CD4-positive, alpha-beta T cell treated with Interferon alpha-2 for 1 hour (primary cell): ENCODE data around the gene CLCN2.

Source experiments
- DNase-seq, 2 donors: peaks; one replicate each; pipeline ENCODE4 v3.0.0-alpha.2; 2020 to 2022

CLCN2 gene

DNA sequence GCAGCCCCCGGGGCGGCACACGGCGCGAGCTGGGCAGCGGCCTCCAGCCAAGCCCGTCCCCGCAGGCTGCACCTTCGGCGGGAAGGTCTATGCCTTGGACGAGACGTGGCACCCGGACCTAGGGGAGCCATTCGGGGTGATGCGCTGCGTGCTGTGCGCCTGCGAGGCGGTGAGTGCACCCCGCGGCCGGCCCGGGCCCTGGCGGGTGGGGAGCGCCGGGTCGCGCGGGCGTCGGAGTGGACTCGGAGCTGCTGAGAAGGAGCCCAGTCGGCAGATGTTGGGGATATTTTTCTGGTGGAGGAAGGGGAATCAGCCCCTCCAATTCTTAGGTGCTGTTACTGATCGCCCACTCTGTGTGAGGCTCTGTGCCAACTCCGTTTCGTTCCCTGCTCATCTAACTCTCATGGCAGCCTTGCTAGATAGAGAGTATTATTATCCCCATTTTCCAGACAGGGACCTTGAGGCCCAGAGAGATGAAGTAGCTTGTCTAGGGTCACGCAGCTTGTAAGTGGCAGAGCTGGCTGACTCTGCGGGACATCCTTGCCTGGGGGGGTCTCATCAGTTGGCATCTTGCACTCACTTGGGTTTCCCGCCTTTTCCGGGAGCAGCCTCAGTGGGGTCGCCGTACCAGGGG, 19.3 kb upstream of the CLCN2 start:
- DNase-seq: peak in 1 of 2 donors; percentile 17

DNA sequence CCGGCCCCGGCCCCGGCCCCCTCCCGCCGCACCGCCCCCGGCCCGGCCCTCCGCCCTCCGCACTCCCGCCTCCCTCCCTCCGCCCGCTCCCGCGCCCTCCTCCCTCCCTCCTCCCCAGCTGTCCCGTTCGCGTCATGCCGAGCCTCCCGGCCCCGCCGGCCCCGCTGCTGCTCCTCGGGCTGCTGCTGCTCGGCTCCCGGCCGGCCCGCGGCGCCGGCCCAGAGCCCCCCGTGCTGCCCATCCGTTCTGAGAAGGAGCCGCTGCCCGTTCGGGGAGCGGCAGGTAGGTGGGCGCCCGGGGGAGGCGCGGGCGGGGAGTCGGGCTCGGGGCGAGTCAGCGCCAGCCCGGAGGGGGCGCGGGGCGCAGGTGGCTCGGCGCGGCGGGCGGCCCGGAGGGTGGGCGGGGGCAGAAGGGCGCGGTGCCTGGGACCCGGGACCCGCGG, 18.8 kb upstream of the CLCN2 start:
- DNase-seq: peak in 1 of 2 donors; percentile 25

- DNase-seq: no peak
These were observed 18.2 kb upstream of the CLCN2 start, which contains the start of gene CHRD for GRCh38 chr3:184379358-184380184. TSS of gene CHRD (plus strand) at chr3:184380054. CDS start at chr3:184380319, 265 bp downstream.

GRCh38 chr3:184378651-184379357, 17.4 kb upstream of the CLCN2 start:
- DNase-seq: no peak

DNA sequence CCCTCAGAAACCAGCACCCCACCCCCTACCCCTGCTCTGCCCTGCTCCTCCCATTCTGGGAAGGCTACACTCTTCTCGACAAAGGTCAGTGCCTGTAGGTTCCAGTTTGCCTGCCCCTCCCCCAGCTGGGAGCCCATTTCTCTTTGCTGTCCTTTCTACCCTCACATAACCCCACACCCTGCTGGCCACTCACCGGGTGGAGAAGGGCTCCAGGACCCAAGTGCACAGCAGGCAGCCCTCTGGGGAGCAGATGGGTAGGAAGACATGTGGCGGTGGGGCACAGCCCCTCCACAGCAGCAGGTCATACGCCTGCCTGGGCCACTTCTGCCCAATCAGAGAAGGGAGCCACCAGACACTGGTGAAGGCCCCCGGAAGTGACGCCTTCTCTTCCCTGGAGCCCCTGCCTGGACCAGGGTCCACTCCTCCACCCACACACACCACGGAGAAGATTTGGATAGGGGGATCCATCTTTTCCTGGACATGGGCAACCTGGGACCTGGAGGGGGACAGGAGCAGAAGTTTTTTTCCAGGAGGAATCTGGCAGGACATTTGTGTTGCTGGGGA, 16.6 kb upstream of the CLCN2 start, which contains the start of gene THPO:
Gene THPO (minus strand): TSS at position 326 of the 564 bp plus-strand sequence. CDS start 1,948 bp downstream, outside the sequence.
- no peak for DNase-seq

GRCh38 chr3:184377374-184377773, 16.0 kb upstream of the CLCN2 start:
- DNase-seq: no peak

- DNase-seq: no peak
These were observed 14.5 kb upstream of the CLCN2 start for GRCh38 chr3:184375747-184376461.

DNA sequence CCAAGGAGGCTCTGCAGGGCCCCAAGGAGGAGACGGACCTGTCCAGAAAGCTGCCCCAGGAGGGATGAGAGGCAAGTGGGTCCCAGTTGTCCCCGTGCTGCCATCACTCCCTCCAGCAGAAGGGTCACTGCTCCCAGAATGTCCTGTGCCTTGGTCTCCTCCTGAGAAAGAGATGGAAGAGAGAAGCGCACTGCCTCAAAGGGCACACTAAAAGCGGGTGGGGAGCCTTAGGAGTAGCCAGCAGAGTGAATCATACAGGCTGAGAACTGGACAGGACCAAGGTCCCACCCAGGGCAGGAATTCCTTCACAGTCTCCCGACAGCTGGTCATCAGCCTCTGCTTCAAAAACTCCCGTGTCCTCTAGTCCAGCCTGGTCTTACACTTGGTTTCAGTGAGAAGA, 12.0 kb upstream of the CLCN2 start:
- no peak for DNase-seq

DNA sequence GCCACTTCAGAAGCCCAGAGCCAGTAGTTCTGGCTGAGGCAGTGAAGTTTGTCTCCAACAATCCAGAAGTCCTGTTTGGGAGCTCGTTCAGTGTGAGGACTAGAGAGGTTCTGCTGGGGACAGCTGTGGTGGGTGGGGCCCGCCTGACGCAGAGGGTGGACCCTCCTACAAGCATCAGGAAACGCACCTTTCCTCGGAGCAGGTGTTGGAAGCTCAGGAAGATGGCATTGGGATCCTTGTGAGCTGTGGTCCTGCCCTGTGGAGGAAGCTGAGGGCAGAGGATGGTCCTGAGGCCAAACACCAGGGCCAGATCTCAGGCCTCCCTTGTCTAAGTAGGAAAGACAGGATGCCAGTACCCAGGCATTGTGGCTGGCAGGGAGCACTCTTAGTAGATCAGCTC, 11.5 kb upstream of the CLCN2 start:
- DNase-seq: no peak

DNA sequence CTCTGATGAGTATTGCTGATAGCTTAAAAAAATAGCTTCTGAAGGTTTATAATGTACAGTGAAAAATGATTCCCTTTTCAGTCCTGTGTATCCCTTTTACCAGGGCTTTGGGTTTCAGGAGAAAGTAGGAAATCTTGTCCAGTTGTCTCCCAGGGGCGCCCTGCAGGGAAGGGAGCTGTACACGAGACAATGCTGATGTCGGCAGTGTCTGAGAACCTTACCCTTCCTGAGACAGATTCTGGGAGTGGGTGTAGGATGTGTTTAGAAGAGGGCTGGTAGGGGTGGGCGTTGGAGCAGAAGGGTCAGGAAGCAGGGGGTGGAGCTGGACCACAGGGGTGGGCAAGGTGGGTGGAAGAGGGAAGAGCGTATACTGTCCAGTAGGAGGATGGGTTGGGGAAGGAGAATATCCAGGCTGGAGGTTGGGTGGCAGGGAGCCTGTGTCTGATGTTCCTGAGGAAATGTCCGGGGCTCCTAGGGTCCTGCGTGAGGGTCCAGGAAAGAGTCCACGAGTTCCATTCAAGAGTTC, 11.0 kb upstream of the CLCN2 start:
- no peak for DNase-seq

GRCh38 chr3:184371570-184372018, 10.2 kb upstream of the CLCN2 start:
- DNase-seq: peak; percentile 65 to 66

- no peak for DNase-seq
These were observed 7.3 kb upstream of the CLCN2 start for GRCh38 chr3:184368586-184369183.

DNA sequence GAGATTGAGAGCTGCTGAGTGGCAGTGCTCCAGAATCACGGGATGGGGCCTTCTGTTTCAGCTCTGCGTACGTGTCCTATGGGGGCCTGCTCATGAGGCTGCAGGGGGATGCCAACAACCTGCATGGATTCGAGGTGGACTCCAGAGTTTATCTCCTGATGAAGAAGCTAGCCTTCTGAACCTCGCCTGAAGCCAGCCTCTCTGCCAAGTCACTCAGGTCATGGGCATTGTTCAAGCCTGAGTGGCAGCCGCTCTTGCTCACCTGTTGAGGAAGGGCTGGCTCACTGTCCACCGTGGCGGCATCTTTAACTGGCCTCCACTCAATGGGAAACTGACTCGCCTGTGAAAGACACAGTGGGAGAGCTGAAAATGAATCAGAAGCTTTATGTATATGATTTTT, 6.7 kb upstream of the CLCN2 start:
- DNase-seq: no peak

GRCh38 chr3:184366619-184367289, 5.3 kb upstream of the CLCN2 start:
- DNase-seq: no peak

DNA sequence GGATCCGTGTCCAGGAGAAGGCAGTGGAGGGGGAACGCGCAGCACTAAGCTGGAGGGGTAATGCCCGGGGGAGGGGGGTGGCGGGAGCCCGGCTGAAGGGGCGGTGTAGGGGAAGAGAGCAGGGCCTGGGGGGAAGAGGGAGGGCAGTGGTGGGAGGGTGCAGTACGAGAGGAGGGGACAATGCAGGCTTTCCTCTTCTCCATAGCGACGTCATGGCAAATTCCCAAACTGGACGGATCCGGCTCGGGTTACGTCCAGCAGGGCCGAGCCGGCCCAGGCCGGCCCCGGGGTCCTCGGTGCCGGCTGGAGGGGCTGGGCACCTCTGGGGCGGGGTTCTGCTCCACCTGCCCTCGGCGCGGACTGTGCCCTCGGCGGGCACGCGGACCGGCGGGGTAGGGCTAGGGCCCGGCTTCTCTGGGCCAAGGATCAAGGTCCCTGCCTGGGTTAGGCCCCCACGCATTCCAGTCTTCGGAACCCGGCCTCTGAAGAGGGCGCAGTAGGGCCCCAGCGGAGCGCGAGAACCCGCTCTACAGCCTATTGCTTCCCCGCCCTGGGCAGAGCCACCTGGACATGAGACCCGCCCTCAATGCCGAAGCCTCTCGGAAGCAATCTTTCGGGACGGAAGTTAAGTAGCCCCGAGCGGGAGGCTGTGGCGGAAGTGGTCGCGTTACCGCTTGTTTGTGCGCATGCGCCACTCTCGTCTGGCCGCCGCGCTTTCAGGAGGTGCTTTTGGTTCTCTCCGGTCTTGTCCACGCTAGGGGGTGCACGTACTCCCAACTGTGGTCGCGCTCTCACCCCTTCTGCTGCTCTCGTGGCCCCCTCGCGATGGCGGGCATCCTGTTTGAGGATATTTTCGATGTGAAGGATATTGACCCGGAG, 1.5 kb upstream of the CLCN2 start:
- DNase-seq: peak; percentile 95 to 96

DNA sequence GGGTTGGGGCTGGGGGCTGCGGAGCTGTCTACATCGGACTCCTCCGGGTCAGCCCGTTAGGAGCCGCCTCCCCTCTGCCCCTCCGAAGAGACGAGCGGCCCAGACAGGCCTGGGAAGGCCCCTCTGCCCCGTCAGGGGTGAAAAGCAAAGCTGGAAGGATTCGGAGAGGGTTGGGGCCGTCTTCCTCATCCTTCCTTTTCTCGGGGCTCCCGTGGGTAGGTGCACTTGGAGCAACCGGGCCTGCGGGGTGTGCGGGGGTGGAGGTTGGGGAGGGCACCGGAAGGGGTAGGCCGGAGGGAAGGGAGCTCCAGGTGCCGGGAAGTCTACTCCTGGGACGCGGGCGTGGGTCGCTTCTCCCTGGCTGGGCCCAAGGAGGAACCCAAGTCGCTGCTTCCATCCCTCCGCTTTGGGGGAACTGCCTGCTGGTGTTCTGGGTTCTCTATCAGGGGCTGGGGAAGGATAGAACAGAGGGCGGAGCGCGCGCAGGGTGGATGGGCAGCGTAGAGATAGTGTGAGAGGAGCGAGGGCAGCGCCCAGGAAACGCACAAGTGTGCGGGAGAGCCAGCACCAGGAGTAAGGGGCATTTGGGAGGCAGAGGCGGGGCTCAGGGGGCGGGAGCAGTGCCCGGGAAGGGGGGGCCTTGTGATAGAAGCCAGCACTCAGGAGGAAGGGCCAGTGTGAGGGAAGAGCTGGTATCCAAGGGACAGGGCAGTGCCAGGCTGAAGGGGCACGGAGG, 695 bp upstream of the CLCN2 start:
- DNase-seq: peak in 1 of 2 donors; percentile 46

DNA sequence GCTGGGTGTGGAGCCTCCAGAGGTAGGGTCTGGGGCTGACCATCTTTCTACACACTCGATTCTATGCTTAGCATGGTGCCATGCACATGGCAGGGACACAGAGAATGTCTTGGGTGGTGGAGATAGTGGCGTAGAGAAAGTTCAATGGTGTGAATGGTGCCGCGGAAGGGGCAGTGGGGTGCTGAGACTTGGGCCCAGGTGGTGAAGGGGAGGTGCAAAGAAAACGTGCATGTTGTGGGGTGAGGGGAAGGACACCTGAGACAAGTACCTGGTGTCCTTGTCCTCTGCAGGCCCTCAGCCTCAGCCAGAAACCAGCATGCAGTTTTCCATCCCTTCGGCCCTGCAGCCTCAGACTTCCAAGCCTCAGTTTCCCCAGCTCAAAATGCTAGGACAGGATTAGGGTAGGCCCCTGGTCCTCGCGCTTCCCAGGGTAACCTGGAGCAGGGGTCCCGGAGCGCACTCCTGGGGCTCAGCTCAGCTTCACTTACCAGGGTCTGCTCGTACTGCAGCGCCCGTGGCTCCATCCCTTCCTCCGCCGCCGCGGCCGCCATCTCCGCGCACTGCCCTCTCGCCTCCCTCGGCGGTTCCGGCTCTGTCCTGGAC, 375 bp downstream of the CLCN2 start:
- DNase-seq: no peak

DNA sequence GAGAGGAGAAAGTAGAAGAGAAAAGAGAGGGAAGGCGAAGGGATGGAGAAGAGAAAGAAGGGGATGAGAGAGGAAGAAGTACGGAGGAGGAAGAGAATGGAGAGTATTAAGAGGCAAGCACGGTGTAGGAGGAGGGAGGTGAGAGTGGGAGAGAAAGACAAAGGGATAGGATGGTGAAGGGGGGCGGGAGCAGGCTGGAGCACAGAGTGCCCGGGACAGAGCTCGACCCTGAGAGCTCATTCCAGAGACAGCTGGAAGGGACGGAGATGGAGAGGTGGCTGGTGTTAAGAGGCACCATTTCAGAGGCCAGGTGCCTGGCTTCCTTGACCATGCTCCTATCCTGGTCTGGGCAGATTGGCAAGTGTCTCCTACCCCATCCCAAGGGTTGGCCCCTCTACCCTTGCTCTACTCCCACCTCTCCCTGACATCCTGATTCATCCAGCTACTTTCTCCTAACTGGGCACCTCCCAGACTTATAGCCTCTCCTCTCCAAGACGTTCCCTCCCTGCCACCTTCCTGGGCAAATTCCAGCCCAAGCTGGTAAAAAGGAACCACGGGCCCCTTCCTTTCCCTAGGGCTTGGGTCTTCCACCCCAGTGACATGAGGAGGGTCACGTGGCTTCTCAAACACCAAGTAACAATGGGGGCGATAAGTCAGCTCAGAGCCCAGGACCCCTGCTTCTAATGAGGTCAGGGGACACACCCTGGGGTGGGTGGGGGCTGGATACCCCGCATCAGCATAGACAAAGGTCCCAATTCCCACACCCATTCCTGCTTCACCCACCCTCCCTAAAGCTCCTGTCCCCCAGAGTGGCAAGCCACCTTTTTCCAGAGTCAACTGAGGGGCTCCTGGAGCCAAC, 1.1 kb downstream of the CLCN2 start:
- no peak for DNase-seq
